Caki2 (cell line): ENCODE results near the gene FAM193A. TPM values are rescaled to one million over a fixed set of nuclear protein-coding genes. Genes with fewer than 3 reads are reported as not detected.
"Not testable (repeated sequence)": the region's sequence is repeated elsewhere in the genome, so short reads cannot be mapped to it uniquely, and the experiment has no call there.

Experiments
- DNase-seq: peaks from one replicate; pipeline ENCODE4 v3.0.0-alpha.2; 2015; ENCODE audit warnings: low read depth
- in situ Hi-C: cut with HindIII; loops from 2 replicates; pipeline ENCODE4 v1.10.0; 2016; ENCODE audit warnings: low sequenced_read_pairs, low pct_unique_long_range_greater_than_20kb, mixed read lengths
- total RNA-seq: library from RNA; depleted of rRNA; stranded (reverse); fragments of >200 nt; shearing (Covaris generic); gene quantifications from 2 replicates; pipeline ENCODE4 v1.2.3, GENCODE V29; 2014; ENCODE audit warnings: low replicate concordance

FAM193A gene
- total RNA-seq, 1 experiment from 2014 or later = 5.0 TPM

- DNase-seq = no peak
- in situ Hi-C loops = no loop called here
Measured at GRCh38 chr4:2697995-2698414, 161.6 kb downstream of the FAM193A start.

GRCh38 chr4:2698504-2698903, 162.1 kb downstream of the FAM193A start:
- no peak for DNase-seq
- in situ Hi-C loops = no loop called here

DNA sequence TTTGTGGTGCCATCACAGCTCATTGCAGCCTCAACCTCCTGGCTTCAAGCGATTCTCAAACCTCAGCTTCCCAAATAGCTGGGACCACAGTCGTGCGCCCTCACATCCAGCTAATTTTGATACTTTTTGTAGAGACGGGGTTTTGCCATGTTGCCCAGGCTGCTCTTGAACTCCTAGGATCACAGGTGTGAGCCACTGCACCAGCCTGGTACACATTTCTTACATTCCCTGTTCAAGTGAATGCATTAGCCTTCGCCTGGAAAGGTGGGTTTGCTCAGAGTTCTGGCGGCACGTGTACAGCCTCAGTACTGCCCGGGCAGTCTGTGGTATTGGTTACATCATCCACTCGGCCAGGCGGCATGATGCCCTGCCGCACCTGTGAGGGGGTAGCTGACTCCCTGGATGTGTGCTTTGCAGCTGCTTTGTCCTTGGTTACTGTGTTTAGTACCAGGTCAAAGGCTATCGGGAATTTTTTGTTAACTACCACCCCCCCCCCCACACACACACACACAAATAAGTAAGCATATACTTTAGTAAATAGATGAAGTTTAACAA, 162.6 kb downstream of the FAM193A start:
- no peak for DNase-seq
- in situ Hi-C loops = no loop called here

DNA sequence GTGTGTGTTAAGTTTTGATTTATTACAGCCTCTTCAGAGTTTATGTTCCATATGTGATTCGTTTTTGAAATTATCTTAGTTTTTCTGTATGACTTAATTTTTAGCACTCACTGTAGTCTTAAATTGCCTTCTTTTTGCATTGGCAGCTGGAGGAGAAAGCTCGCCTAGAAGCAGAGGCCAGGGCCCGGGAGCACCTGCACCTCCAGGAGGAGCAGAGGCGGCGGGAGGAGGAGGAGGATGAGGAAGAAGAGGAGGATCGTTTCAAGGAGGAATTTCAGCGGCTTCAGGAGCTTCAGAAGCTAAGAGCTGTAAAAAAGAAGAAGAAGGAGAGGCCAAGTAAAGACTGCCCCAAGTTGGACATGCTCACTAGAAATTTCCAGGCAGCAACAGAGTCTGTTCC, 163.1 kb downstream of the FAM193A start:
- DNase-seq = no peak
- in situ Hi-C loops = no loop called here

DNA sequence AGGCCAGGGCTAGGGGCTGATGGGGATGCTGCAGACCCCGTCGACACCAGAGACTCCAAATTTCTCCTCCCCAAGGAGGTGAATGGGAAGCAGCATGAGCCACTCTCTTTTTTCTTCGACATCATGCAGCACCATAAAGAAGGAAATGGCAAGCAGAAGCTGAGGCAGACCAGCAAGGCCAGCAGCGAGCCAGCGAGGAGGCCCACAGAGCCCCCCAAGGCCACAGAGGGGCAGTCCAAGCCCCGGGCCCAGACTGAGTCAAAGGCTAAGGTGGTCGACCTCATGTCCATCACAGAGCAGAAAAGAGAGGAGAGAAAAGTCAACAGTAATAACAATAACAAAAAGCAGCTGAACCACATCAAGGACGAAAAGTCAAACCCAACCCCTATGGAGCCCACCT, 163.6 kb downstream of the FAM193A start:
- in situ Hi-C loops = no loop called here
- no peak for DNase-seq

GRCh38 chr4:2702361-2702760, 165.9 kb downstream of the FAM193A start:
- DNase-seq = no peak
- in situ Hi-C loops = no loop called here

DNA sequence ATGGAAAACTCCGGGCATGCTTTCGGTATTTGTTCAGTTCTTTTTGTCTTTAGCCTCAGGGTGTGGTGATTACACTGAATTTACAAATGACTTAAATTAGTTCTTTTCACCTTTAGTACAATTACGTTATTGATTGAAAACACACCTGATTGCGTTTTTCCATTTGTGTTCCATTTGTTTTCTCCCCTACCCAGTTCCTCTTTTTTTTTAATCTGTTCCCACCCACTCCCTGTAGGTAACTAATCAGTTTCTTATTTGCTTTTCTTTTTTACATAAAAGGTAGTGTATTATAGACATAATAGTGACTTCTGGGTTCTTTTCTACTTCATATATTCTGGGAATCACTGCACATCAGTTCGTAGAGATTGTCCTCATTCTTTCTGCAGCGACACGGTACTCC, 166.3 kb downstream of the FAM193A start:
- in situ Hi-C loops = no loop called here
- DNase-seq = no peak

GRCh38 chr4:2712261-2712842, 175.9 kb downstream of the FAM193A start:
- DNase-seq = no peak
- in situ Hi-C loops = no loop called here

DNA sequence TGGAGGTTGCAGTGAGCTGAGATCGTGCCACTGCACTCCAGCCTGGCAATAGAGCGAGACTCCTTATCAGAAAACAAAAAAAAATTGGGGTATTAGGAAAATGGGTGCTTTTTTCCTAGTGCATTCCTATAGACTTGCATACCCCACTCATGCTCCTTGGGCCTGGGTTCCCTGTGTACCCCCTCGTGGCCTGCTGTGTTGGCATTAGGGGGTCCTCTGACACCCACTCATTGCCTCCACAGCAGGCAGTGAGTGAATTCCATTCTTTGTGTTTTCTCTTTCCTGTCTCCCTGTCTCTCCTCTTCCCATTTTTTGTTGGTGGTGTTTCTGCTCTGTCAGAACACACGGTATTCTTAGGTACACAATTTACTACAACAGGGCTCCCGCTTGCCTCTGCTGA, 176.9 kb downstream of the FAM193A start:
- in situ Hi-C loops = no loop called here
- DNase-seq = no peak

GRCh38 chr4:2714061-2714770, 177.8 kb downstream of the FAM193A start:
- in situ Hi-C loops = no loop called here
- no peak for DNase-seq

GRCh38 chr4:2714918-2715317, 178.5 kb downstream of the FAM193A start:
- no peak for DNase-seq

GRCh38 chr4:2715426-2715825, 179.0 kb downstream of the FAM193A start:
- in situ Hi-C loops = no loop called here
- no peak for DNase-seq

More at GRCh38 chr4:2714918-2715317, 178.5 kb downstream of the FAM193A start:
- in situ Hi-C loops = no loop called here

- in situ Hi-C loops = no loop called here
- DNase-seq = no peak
Measured at GRCh38 chr4:2716236-2716635, 179.8 kb downstream of the FAM193A start.

GRCh38 chr4:2721586-2721985, 185.1 kb downstream of the FAM193A start:
- in situ Hi-C loops = no loop called here
- no peak for DNase-seq

DNA sequence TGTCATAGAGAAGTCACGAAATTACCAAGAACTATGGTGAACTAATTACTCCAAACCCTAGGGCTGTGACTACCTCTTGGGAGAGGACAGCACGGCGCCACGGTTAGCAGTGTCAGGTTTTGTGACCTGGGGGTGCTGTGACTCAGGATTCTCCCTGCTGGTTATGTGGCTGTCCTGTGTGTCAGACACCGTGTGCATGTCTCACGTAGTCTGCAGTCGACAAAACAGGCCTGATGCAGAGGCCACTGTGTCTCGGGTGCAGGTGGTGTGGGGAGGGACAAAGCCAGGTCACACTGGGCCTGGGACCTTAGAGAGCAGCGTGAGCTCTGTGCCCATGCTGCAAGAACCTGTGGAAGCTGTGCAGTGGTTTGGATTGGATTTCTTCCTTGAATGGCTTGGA, 185.6 kb downstream of the FAM193A start:
- in situ Hi-C loops = no loop called here
- no peak for DNase-seq

DNA sequence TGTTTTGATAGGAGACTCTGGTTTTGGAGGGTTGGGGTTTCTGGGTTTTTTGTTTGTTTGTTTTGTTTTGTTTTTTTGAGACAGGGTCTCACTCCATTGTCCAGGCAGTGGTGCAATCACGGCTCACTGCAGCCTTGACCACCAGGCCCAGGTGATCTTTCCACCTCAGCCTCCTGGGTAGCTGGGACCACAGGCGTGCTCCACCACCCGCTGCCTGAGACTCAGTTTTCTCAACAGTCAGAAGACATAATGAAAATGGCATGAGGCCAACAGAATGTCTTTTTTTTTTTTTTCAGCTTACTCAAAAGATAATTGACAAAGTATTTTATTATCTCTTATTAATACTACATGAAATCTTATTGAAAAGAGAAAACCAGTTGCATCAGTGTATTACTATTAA, 187.3 kb downstream of the FAM193A start:
- no peak for DNase-seq
- in situ Hi-C loops = no loop called here

DNA sequence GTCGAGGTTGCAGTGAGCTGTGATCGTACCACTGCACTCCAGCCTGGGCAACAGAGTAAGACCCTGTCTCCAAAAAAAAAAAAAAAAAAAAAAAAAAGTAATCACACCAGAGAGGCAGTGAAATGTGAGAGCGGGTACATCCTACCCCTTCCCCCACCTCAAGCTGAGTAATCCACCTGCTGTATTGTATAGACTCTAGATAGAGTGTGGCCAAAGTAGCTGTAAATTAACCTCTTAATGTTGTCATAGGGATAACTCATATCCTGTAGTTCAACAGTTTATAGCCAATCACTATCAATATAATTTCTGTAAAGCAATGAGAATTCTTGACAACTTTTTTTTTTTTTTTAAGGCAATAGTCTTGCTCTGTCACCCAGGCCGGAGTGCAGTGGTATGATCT, 188.9 kb downstream of the FAM193A start:
- in situ Hi-C loops = no loop called here

GRCh38 chr4:2726881-2727280, 190.4 kb downstream of the FAM193A start:
- in situ Hi-C loops, DNase-seq: not testable (repeated sequence)

More for the DNA sequence above, 188.9 kb downstream of the FAM193A start:
- DNase-seq = no peak

DNA sequence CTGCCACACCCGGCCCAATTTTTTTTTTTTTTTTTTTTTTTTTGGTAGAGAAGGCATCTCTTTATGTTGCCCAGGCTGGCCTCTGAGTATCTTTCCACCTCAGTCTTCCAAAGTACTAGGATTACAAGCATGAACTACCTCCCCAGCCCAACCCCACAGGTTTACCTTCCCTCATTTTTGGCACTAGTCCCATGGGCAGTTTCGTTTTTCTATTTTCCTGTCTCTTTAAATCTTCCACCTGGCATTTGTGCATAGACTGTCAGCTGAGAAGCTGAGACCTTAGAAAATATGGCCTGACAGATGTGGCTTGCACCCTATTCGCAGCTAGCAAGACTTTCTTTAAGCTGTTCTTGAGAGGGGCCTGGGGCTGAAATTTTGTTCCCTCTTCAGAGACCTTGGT, 191.8 kb downstream of the FAM193A start:
- in situ Hi-C loops = no loop called here
- no peak for DNase-seq
